Parathyroid adenoma (tissue), 2 donors: ENCODE measurements around the gene KDM7A.

Experiments
- H2AFZ ChIP-seq: fragments of 300-600 bp; sonication (generic); one replicate; pipeline ENCODE4 v1.7.0; 2017; ENCODE audit warnings: antibody characterized with exemption, mild to moderate bottlenecking
- H3K27ac ChIP-seq: fragments of 300-600 bp; sonication (generic); one replicate; pipeline ENCODE4 v1.7.0; 2017
- H3K27me3 ChIP-seq: fragments of 300-600 bp; sonication (generic); one replicate; pipeline ENCODE4 v1.7.0; 2017; ENCODE audit warnings: low read length; ENCODE audit not compliant: control insufficient read depth, insufficient read depth
- H3K36me3 ChIP-seq: fragments of 300-600 bp; sonication (generic); one replicate; pipeline ENCODE4 v1.7.0; 2017; ENCODE audit warnings: low read length; ENCODE audit not compliant: control insufficient read depth, insufficient read depth
- H3K4me1 ChIP-seq: fragments of 300-600 bp; sonication (generic); one replicate; pipeline ENCODE4 v1.7.0; 2017; ENCODE audit warnings: control low read depth
- H3K4me2 ChIP-seq: fragments of 300-600 bp; sonication (generic); one replicate; pipeline ENCODE4 v1.7.0; 2017; ENCODE audit warnings: low read length
- H3K4me3 ChIP-seq: fragments of 300-600 bp; sonication (generic); one replicate; pipeline ENCODE4 v1.7.0; 2017; ENCODE audit warnings: low read depth, low read length
- H3K79me2 ChIP-seq: fragments of 300-600 bp; sonication (generic); one replicate; pipeline ENCODE4 v1.7.0; 2017; ENCODE audit warnings: control low read depth
- H3K9ac ChIP-seq: fragments of 300-600 bp; sonication (generic); one replicate; pipeline ENCODE4 v1.7.0; 2017; ENCODE audit warnings: mild to moderate bottlenecking
- H3K9me3 ChIP-seq: fragments of 300-600 bp; sonication (generic); one replicate; pipeline ENCODE4 v1.7.0; 2017; ENCODE audit warnings: low read length; ENCODE audit not compliant: control insufficient read depth
- TF ChIP-seq, protein P1 (sequence below): fragments of 300-600 bp; sonication (generic); IDR thresholded peaks from one replicate; pipeline ENCODE4 v1.7.0; 2017; ENCODE audit warnings: antibody characterized with exemption, mild to moderate bottlenecking
- donor health status: primary hyperparathyroidism.

Gene KDM7A

DNA sequence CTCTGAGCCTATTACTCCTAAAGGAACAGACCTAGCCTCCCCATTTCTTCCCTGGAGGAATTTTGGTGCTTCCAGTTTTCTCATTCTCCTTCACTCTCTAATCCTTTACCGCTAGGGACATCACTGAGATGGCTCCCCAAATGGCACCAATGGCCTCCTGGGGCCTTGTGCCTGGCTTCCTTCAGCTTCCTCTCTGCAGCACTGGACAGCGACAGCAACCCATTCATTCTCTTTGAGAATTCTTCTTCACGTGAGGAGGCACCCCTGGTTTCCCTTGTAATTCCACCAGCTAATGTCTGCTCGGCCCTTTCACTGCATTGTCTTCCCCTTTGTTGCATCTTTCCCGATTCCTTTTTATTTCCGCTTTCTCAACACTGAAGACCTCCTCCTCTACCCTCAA, 24.6 kb upstream of the KDM7A start:
- Histone ChIP-seq H3K4me1 (peaks cover 4% of the 10 kb centered on the region), H3K9ac (no peak overlapping the region), H3K27ac (no peak overlapping the region), H3K4me3 (no peak overlapping the region), H3K79me2 (no peaks in the 10 kb centered on the region), H3K4me2 (no peak overlapping the region), H2AFZ (no peak overlapping the region), H3K27me3 (no peaks in the 10 kb centered on the region), H3K9me3 (no peaks in the 10 kb centered on the region), H3K36me3 (no peaks in the 10 kb centered on the region)
- TF ChIP-seq, protein P1, sequence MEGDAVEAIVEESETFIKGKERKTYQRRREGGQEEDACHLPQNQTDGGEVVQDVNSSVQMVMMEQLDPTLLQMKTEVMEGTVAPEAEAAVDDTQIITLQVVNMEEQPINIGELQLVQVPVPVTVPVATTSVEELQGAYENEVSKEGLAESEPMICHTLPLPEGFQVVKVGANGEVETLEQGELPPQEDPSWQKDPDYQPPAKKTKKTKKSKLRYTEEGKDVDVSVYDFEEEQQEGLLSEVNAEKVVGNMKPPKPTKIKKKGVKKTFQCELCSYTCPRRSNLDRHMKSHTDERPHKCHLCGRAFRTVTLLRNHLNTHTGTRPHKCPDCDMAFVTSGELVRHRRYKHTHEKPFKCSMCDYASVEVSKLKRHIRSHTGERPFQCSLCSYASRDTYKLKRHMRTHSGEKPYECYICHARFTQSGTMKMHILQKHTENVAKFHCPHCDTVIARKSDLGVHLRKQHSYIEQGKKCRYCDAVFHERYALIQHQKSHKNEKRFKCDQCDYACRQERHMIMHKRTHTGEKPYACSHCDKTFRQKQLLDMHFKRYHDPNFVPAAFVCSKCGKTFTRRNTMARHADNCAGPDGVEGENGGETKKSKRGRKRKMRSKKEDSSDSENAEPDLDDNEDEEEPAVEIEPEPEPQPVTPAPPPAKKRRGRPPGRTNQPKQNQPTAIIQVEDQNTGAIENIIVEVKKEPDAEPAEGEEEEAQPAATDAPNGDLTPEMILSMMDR = no peak

DNA sequence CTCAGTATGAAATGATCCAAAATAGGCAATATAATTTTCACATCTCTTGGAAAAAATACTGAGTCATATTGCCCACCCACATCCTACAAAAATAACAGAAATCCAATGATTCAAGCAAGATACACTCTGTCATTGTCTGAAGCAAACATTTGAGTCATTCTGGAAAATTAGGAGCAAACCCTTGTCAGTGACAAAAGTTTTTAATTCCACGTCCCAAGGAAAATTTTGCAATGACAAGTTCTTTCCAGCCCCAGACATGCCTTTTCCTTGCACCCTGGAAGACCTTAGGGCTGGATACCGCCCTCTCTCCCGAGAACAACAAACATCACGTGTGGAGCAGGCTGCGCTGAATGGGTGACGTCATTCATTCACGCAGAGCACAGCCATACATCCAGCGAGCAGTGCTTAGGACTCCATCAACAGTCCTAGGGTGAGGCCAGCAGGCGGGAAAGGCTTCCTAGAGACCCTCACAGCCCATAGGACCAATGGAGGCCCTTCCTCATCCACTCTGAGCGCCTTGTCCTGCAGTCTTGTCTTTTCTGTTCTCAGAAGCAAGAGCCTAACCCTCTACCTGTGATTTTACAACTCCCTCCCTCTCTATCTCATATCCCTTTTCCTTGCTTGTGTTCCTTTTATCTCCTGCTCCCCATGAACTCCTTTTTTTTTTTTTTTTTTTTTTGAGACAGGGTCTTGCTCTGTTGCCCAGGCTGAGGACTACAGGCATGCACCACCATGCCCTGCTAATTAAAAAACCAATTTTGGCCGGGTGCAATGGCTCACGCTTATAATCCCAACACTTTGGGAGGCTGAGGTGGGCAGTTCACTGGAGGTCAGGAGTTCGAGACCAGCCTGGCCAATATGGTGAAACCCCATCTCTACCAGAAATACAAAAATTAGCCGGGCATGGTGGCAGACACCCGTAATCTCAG, 23.5 kb upstream of the KDM7A start:
- Histone ChIP-seq H3K27ac (no peak overlapping the region), H3K27me3 (no peaks in the 10 kb centered on the region), H3K9ac (no peak overlapping the region), H3K79me2 (no peaks in the 10 kb centered on the region), H3K4me1 (peaks cover 4% of the 10 kb centered on the region), H3K4me3 (no peak overlapping the region), H3K4me2 (no peak overlapping the region), H3K36me3 (no peaks in the 10 kb centered on the region), H2AFZ (no peak overlapping the region), H3K9me3 (no peaks in the 10 kb centered on the region)
- TF ChIP-seq, protein P1 = no peak

DNA sequence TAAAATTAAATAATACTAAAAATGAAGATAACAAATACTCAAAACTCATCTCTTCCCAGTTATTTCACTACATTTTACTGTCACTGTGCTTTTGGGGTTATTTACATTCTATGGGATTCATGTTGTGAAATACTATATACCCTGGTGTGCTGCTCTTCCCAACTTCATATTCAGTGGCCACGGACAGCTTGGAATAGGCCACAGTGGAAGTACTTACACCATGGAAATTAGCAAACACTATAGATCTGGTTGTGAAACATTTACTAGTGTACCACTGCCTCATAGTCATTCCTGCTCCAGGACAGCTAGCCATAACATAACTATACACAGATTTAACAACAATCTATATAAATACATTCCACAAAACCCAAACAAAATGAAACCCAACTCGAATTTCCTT, 21.2 kb upstream of the KDM7A start:
- Histone ChIP-seq H3K4me1 (peaks cover 4% of the 10 kb centered on the region), H2AFZ (no peak overlapping the region), H3K4me2 (no peak overlapping the region), H3K4me3 (no peak overlapping the region), H3K79me2 (no peaks in the 10 kb centered on the region), H3K36me3 (no peaks in the 10 kb centered on the region), H3K27ac (no peak overlapping the region), H3K9ac (no peak overlapping the region), H3K9me3 (no peaks in the 10 kb centered on the region), H3K27me3 (no peaks in the 10 kb centered on the region)
- TF ChIP-seq, protein P1 = no peak

DNA sequence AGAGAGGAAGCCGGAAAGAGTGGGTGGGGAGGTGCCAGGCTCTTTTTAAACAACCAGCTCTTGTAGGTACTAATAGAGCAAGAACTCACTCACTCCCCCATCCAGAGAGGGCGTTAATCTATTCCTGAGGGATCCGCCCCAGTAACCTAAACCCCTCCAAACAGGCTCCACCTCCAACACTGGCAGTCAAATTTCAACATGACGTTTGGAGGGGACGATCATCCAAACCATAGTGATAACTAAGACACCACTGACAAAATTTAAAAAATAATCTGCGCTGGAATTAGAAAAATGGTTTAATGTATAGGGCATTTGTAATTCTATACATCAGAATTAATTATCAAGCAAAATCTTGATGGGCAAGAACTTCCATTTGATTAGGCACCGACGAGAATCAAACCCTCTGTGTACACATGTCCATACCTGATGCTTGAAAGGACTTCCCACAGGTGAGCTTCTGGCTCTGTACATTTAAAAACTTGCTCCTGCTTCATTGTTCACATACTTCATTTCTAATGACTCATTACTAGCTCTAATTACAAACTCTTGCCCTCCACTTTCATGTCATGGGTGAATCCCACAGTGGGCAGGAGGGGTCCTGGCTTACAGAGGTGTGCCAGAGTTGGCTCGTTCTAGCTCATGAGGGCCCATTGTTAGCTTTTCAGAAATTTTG, 20.6 kb upstream of the KDM7A start:
- H3K27ac ChIP-seq = no peak overlapping the region
- peaks cover 4% of the 10 kb centered on the region for H3K4me1 ChIP-seq
- H3K9me3 ChIP-seq = no peaks in the 10 kb centered on the region
- no peak overlapping the region for H3K4me3 ChIP-seq
- H3K4me2 ChIP-seq = no peak overlapping the region
- TF ChIP-seq, protein P1 = no peak
- no peaks in the 10 kb centered on the region for H3K36me3 ChIP-seq
- H3K79me2 ChIP-seq = no peaks in the 10 kb centered on the region
- H3K9ac ChIP-seq = no peak overlapping the region
- no peaks in the 10 kb centered on the region for H3K27me3 ChIP-seq
- H2AFZ ChIP-seq = no peak overlapping the region
